Ishikawa (cell line): Measurements from ENCODE around the gene LHPP.

Source experiments
- EP300 ChIP-seq: IDR thresholded peaks from 2 replicates; pipeline ENCODE4 v1.6.1; 2012; ENCODE audit warnings: borderline replicate concordance
- NFIC ChIP-seq: IDR thresholded peaks from 2 replicates; pipeline ENCODE4 v1.6.1; 2012
- TF ChIP-seq, protein P1 (sequence below): IDR thresholded peaks from 2 replicates; pipeline ENCODE4 v1.6.1; 2012
- TF ChIP-seq, protein P2 (sequence below): IDR thresholded peaks from 2 replicates; pipeline ENCODE4 v1.6.1; 2012; ENCODE audit warnings: low read depth, mild to moderate bottlenecking

DNA sequence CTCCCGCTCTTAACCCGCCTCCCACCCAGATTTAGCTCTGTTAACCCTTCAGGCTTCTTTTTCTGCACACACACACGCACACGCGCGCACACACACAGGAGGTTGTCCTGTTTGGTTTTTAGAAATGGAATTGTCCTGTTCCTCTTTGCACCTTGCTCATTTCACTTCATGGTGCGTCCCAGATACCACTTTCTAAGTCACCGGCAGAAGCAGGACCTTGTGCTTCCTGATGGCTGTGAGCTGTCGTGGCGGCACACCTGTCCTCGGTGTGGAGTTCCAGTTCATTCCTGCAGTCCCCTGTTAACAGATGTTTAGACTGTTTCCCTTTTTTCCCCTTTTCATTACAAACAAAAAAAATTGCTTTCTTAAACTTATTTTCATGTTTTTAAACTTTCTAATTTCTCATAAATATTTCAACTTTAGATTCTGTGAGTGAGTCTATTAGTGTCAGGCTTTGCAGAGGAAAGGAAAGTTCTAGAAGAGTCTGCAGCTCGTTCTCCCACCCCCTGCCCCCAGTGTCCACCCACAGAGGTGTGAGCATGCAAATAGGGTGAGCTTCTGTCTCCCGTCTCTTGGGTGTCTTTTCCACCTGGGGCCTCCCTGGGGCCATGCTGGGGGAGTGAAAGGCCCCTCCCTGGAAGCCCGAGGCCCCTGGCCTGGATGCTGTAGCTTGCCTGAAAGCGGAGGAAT lies 85.5 kb downstream of the LHPP start:
- no peak for TF ChIP-seq EP300
- no peak for TF ChIP-seq NFIC
- TF ChIP-seq, protein P1, sequence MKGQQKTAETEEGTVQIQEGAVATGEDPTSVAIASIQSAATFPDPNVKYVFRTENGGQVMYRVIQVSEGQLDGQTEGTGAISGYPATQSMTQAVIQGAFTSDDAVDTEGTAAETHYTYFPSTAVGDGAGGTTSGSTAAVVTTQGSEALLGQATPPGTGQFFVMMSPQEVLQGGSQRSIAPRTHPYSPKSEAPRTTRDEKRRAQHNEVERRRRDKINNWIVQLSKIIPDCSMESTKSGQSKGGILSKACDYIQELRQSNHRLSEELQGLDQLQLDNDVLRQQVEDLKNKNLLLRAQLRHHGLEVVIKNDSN, result no peak
- TF ChIP-seq, protein P2, sequence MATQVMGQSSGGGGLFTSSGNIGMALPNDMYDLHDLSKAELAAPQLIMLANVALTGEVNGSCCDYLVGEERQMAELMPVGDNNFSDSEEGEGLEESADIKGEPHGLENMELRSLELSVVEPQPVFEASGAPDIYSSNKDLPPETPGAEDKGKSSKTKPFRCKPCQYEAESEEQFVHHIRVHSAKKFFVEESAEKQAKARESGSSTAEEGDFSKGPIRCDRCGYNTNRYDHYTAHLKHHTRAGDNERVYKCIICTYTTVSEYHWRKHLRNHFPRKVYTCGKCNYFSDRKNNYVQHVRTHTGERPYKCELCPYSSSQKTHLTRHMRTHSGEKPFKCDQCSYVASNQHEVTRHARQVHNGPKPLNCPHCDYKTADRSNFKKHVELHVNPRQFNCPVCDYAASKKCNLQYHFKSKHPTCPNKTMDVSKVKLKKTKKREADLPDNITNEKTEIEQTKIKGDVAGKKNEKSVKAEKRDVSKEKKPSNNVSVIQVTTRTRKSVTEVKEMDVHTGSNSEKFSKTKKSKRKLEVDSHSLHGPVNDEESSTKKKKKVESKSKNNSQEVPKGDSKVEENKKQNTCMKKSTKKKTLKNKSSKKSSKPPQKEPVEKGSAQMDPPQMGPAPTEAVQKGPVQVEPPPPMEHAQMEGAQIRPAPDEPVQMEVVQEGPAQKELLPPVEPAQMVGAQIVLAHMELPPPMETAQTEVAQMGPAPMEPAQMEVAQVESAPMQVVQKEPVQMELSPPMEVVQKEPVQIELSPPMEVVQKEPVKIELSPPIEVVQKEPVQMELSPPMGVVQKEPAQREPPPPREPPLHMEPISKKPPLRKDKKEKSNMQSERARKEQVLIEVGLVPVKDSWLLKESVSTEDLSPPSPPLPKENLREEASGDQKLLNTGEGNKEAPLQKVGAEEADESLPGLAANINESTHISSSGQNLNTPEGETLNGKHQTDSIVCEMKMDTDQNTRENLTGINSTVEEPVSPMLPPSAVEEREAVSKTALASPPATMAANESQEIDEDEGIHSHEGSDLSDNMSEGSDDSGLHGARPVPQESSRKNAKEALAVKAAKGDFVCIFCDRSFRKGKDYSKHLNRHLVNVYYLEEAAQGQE, result no peak
